Measurements from ENCODE around the gene MAML2.

GRCh38 chr11:96257036-96257435, 86.0 kb downstream of the MAML2 start:
- TF ChIP-seq CTCF (IDR thresholded peaks at IDR 0.05), result no peak
- TF ChIP-seq POLR2AphosphoS5 (IDR thresholded peaks at IDR 0.05), result no peak
